ENCODE measurements around the gene COL16A1. TPM values are rescaled to one million over a fixed set of nuclear protein-coding genes. Genes with fewer than 3 reads are reported as not detected.

The COL16A1 gene
- total and polyA plus RNA-seq, 2 of the 13 experiments (the other 11 are each of a cell fraction or from before 2014, with no cell fraction given), result 4.3 to 12.2 TPM

DNA sequence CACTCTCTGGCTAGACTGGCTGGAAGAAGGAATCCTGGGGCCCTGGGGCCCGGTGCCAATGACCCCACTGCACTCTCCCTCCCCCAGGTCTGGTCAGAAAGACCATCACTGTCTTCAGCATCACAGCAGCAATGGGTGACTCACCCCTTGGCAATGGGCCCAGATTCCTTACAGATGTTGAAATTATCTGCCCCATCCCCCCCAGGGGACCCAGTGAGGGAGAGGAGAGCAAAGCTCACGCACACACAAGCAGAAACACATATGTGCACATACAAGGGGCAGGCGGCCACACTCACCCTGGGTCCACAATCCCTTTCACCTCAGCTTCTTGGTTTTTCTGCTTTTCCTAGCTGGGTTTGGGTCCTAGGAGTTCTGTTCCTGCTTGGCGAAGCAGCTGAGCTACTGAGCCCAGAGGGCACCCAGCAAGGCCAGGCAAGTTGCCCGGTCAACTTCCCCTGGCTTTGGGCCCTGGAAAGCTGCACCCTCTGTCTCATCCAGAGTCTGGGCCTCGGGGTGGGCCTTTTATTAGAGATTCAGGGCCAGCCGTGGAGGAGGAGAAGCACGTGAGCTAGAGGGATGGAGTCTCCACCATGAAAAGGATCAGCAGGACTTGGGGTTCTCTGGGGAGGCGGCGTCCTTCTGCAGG is 2.6 kb downstream of the COL16A1 start (continued):
- TF ChIP-seq, protein P1, sequence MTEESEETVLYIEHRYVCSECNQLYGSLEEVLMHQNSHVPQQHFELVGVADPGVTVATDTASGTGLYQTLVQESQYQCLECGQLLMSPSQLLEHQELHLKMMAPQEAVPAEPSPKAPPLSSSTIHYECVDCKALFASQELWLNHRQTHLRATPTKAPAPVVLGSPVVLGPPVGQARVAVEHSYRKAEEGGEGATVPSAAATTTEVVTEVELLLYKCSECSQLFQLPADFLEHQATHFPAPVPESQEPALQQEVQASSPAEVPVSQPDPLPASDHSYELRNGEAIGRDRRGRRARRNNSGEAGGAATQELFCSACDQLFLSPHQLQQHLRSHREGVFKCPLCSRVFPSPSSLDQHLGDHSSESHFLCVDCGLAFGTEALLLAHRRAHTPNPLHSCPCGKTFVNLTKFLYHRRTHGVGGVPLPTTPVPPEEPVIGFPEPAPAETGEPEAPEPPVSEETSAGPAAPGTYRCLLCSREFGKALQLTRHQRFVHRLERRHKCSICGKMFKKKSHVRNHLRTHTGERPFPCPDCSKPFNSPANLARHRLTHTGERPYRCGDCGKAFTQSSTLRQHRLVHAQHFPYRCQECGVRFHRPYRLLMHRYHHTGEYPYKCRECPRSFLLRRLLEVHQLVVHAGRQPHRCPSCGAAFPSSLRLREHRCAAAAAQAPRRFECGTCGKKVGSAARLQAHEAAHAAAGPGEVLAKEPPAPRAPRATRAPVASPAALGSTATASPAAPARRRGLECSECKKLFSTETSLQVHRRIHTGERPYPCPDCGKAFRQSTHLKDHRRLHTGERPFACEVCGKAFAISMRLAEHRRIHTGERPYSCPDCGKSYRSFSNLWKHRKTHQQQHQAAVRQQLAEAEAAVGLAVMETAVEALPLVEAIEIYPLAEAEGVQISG (CRISPR knock-in tag; IDR thresholded peaks at IDR 0.05), result peak; percentile 72
- TF ChIP-seq, protein P2, sequence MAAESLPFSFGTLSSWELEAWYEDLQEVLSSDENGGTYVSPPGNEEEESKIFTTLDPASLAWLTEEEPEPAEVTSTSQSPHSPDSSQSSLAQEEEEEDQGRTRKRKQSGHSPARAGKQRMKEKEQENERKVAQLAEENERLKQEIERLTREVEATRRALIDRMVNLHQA (CRISPR knock-in tag; IDR thresholded peaks at IDR 0.05), result no peak
- 0 out of 2 replicates have a peak, but pooled peaks have one; percentile 27 for TF ChIP-seq DNMT3B (CRISPR knock-in tag; conservative IDR thresholded peaks at IDR 0.05)
- TF ChIP-seq HNF4A (CRISPR knock-in tag; IDR thresholded peaks at IDR 0.05), result peak; percentile 92
- TF ChIP-seq ZBTB20 (CRISPR knock-in tag; IDR thresholded peaks at IDR 0.05; ENCODE audit: borderline replicate concordance, low read depth), result 0 out of 2 replicates have a peak, but pooled peaks have one; percentile 72
- TF ChIP-seq THAP11 (CRISPR knock-in tag; IDR thresholded peaks at IDR 0.05), result peak; percentile 81
- no peak for TF ChIP-seq NPAS2 (CRISPR knock-in tag; IDR thresholded peaks at IDR 0.05; ENCODE audit: borderline replicate concordance)
- TF ChIP-seq FLYWCH1 (CRISPR knock-in tag; IDR thresholded peaks at IDR 0.05), result no peak
- TF ChIP-seq, protein P3, sequence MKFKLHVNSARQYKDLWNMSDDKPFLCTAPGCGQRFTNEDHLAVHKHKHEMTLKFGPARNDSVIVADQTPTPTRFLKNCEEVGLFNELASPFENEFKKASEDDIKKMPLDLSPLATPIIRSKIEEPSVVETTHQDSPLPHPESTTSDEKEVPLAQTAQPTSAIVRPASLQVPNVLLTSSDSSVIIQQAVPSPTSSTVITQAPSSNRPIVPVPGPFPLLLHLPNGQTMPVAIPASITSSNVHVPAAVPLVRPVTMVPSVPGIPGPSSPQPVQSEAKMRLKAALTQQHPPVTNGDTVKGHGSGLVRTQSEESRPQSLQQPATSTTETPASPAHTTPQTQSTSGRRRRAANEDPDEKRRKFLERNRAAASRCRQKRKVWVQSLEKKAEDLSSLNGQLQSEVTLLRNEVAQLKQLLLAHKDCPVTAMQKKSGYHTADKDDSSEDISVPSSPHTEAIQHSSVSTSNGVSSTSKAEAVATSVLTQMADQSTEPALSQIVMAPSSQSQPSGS (CRISPR knock-in tag; IDR thresholded peaks at IDR 0.05), result peak; percentile 98
- TF ChIP-seq, protein P4, sequence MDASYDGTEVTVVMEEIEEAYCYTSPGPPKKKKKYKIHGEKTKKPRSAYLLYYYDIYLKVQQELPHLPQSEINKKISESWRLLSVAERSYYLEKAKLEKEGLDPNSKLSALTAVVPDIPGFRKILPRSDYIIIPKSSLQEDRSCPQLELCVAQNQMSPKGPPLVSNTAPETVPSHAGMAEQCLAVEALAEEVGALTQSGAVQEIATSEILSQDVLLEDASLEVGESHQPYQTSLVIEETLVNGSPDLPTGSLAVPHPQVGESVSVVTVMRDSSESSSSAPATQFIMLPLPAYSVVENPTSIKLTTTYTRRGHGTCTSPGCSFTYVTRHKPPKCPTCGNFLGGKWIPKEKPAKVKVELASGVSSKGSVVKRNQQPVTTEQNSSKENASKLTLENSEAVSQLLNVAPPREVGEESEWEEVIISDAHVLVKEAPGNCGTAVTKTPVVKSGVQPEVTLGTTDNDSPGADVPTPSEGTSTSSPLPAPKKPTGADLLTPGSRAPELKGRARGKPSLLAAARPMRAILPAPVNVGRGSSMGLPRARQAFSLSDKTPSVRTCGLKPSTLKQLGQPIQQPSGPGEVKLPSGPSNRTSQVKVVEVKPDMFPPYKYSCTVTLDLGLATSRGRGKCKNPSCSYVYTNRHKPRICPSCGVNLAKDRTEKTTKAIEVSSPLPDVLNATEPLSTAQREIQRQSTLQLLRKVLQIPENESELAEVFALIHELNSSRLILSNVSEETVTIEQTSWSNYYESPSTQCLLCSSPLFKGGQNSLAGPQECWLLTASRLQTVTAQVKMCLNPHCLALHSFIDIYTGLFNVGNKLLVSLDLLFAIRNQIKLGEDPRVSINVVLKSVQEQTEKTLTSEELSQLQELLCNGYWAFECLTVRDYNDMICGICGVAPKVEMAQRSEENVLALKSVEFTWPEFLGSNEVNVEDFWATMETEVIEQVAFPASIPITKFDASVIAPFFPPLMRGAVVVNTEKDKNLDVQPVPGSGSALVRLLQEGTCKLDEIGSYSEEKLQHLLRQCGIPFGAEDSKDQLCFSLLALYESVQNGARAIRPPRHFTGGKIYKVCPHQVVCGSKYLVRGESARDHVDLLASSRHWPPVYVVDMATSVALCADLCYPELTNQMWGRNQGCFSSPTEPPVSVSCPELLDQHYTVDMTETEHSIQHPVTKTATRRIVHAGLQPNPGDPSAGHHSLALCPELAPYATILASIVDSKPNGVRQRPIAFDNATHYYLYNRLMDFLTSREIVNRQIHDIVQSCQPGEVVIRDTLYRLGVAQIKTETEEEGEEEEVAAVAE (CRISPR knock-in tag; IDR thresholded peaks at IDR 0.05; ENCODE audit: borderline replicate concordance), result peak; percentile 64; the same call in 1 of the 2 replicates
- TF ChIP-seq, protein P5, sequence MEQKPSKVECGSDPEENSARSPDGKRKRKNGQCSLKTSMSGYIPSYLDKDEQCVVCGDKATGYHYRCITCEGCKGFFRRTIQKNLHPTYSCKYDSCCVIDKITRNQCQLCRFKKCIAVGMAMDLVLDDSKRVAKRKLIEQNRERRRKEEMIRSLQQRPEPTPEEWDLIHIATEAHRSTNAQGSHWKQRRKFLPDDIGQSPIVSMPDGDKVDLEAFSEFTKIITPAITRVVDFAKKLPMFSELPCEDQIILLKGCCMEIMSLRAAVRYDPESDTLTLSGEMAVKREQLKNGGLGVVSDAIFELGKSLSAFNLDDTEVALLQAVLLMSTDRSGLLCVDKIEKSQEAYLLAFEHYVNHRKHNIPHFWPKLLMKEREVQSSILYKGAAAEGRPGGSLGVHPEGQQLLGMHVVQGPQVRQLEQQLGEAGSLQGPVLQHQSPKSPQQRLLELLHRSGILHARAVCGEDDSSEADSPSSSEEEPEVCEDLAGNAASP (CRISPR knock-in tag; IDR thresholded peaks at IDR 0.05; ENCODE audit: borderline replicate concordance), result peak; percentile 41; the same call in 1 of the 2 replicates
- TF ChIP-seq, protein P6, sequence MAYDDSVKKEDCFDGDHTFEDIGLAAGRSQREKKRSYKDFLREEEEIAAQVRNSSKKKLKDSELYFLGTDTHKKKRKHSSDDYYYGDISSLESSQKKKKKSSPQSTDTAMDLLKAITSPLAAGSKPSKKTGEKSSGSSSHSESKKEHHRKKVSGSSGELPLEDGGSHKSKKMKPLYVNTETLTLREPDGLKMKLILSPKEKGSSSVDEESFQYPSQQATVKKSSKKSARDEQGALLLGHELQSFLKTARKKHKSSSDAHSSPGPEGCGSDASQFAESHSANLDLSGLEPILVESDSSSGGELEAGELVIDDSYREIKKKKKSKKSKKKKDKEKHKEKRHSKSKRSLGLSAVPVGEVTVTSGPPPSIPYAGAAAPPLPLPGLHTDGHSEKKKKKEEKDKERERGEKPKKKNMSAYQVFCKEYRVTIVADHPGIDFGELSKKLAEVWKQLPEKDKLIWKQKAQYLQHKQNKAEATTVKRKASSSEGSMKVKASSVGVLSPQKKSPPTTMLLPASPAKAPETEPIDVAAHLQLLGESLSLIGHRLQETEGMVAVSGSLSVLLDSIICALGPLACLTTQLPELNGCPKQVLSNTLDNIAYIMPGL (CRISPR knock-in tag; IDR thresholded peaks at IDR 0.05; ENCODE audit: borderline replicate concordance in 1 of 2, low read depth in 1 of 2), result peak in 1 of 2 experiments; percentile 39; a peak in 1 of 4 replicates
- peak; percentile 38; the same call in 1 of the 2 replicates for TF ChIP-seq SMC3 (IDR thresholded peaks at IDR 0.05; ENCODE audit: low read length)
